Measurements from ENCODE around the gene LAMA5. TPM values are rescaled to one million over a fixed set of nuclear protein-coding genes. Genes with fewer than 3 reads are reported as not detected.

Gene LAMA5
- total and polyA plus RNA-seq, 2 experiments from 2014 or later = 201 to 298 TPM

DNA sequence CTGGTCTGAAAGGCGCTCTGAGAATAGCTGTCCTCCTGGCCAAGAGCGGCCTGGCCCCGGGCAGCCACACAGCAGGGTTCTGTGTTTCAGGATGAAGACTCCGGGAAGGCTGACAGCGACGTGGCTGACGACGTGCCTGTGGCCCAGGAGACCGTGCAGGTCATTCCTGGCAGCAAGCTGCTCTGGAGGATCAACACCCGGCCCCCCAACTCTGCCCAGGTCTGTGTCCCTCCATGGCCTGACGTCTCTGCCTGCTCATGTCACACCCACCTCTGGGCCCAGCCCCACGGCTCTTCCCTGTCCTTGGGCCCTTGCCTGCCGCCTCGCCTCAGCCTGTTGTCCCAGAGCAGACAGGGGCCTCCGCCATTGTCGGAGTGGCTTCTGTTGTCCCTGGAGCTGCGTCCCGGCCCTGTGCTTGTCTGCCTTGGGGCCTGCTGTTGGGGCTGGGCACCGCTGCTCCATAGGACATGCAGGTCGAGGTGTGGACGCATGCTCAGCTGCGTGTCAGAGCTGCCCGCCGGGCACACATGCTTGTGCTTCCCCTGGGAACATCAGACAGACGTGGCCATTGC lies 80.5 kb downstream of the LAMA5 start (continued):
- TF ChIP-seq, protein P1, sequence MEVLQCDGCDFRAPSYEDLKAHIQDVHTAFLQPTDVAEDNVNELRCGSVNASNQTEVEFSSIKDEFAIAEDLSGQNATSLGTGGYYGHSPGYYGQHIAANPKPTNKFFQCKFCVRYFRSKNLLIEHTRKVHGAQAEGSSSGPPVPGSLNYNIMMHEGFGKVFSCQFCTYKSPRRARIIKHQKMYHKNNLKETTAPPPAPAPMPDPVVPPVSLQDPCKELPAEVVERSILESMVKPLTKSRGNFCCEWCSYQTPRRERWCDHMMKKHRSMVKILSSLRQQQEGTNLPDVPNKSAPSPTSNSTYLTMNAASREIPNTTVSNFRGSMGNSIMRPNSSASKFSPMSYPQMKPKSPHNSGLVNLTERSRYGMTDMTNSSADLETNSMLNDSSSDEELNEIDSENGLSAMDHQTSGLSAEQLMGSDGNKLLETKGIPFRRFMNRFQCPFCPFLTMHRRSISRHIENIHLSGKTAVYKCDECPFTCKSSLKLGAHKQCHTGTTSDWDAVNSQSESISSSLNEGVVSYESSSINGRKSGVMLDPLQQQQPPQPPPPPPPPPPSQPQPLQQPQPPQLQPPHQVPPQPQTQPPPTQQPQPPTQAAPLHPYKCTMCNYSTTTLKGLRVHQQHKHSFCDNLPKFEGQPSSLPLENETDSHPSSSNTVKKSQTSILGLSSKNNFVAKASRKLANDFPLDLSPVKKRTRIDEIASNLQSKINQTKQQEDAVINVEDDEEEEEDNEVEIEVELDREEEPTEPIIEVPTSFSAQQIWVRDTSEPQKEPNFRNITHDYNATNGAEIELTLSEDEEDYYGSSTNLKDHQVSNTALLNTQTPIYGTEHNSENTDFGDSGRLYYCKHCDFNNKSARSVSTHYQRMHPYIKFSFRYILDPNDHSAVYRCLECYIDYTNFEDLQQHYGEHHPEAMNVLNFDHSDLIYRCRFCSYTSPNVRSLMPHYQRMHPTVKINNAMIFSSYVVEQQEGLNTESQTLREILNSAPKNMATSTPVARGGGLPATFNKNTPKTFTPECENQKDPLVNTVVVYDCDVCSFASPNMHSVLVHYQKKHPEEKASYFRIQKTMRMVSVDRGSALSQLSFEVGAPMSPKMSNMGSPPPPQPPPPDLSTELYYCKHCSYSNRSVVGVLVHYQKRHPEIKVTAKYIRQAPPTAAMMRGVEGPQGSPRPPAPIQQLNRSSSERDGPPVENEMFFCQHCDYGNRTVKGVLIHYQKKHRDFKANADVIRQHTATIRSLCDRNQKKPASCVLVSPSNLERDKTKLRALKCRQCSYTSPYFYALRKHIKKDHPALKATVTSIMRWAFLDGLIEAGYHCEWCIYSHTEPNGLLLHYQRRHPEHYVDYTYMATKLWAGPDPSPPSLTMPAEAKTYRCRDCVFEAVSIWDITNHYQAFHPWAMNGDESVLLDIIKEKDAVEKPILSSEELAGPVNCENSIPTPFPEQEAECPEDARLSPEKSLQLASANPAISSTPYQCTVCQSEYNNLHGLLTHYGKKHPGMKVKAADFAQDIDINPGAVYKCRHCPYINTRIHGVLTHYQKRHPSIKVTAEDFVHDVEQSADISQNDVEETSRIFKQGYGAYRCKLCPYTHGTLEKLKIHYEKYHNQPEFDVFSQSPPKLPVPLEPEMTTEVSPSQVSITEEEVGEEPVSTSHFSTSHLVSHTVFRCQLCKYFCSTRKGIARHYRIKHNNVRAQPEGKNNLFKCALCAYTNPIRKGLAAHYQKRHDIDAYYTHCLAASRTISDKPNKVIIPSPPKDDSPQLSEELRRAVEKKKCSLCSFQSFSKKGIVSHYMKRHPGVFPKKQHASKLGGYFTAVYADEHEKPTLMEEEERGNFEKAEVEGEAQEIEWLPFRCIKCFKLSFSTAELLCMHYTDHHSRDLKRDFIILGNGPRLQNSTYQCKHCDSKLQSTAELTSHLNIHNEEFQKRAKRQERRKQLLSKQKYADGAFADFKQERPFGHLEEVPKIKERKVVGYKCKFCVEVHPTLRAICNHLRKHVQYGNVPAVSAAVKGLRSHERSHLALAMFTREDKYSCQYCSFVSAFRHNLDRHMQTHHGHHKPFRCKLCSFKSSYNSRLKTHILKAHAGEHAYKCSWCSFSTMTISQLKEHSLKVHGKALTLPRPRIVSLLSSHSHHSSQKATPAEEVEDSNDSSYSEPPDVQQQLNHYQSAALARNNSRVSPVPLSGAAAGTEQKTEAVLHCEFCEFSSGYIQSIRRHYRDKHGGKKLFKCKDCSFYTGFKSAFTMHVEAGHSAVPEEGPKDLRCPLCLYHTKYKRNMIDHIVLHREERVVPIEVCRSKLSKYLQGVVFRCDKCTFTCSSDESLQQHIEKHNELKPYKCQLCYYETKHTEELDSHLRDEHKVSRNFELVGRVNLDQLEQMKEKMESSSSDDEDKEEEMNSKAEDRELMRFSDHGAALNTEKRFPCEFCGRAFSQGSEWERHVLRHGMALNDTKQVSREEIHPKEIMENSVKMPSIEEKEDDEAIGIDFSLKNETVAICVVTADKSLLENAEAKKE (CRISPR knock-in tag; IDR thresholded peaks at IDR 0.05) = no peak

- H3F3A ChIP-seq (replicated peaks; ENCODE audit: low read depth) = 0 out of 2 replicates have a peak, but pooled peaks cover 3% of the 10 kb centered on the region
- H3K4me2 ChIP-seq = no peak overlapping the region
- Mint-ChIP-seq H3K4me1 (no peaks in the 10 kb centered on the region; the same call in 2 of the 3 replicates), H3K4me3 (no peak overlapping the region), H3K27me3 (ENCODE audit: insufficient read depth, low read depth, poor library complexity) (peaks cover 4% of the 10 kb centered on the region), H3K36me3 (ENCODE audit: low read depth) (peaks cover 27% of the 10 kb centered on the region), H3K27ac (no peak overlapping the region), H3K9me3 (no peaks in the 10 kb centered on the region)
- no peaks in the 10 kb centered on the region for H3K27me3 ChIP-seq (ENCODE audit: insufficient read depth)
- H3K4me1 ChIP-seq (ENCODE audit: insufficient read depth) = no peaks in the 10 kb centered on the region
- TF ChIP-seq POLR2AphosphoS5 (IDR thresholded peaks at IDR 0.05; ENCODE audit: low read depth) (no peak), CTCF (conservative IDR thresholded peaks at IDR 0.05; ENCODE audit: low read depth in 2 of 2) (no peak), STAT1 (IDR thresholded peaks at IDR 0.05; ENCODE audit: unreplicated experiment) (no peak), NANOG (IDR thresholded peaks at IDR 0.05; ENCODE audit: borderline replicate concordance) (no peak), ZNF114 (CRISPR knock-in tag; IDR thresholded peaks at IDR 0.05) (no peak), EZH2phosphoT487 (IDR thresholded peaks at IDR 0.05; ENCODE audit: unreplicated experiment) (no peak)
- DNase-seq (ENCODE audit: low spot score) (no peak), ATAC-seq (no peak)
- peaks cover 16% of the 10 kb centered on the region; the same call in 1 of the 2 replicates for H3K36me3 ChIP-seq (ENCODE audit: insufficient read depth)
- no peaks in the 10 kb centered on the region for H4K20me1 ChIP-seq (replicated peaks; ENCODE audit: insufficient read depth)
- no peak overlapping the region for H3K4me3 ChIP-seq
- no peak overlapping the region for H2AFZ ChIP-seq
- no peak overlapping the region for H3K27ac ChIP-seq (ENCODE audit: low read depth)
- H3K79me2 ChIP-seq (replicated peaks; ENCODE audit: insufficient read depth) = no peaks in the 10 kb centered on the region
- no peaks in the 10 kb centered on the region for H3K9me2 ChIP-seq (ENCODE audit: insufficient read depth)
Measured at GRCh38 chr20:62285722-62286121, 81.4 kb downstream of the LAMA5 start.

All from GM23338 (cell line).